ENCODE measurements around the gene OR10J4. TPM values are rescaled to one million over a fixed set of nuclear protein-coding genes. Genes with fewer than 3 reads are reported as not detected.
"Not testable (repeated sequence)": the region's sequence is repeated elsewhere in the genome, so short reads cannot be mapped to it uniquely, and the experiment has no call there.

Gene OR10J4
- not detected for polyA plus RNA-seq (ENCODE audit: insufficient read length in 12 of 12)
- long read RNA-seq, donor 1, result 0 reads
- long read RNA-seq, donor 2, result 0 reads
- long read RNA-seq, donor 3, result 0 reads
- long read RNA-seq, donor 4, result 0 reads
- long read RNA-seq, donor 5, result 0 reads
- long read RNA-seq, donor 6, result 0 reads
- long read RNA-seq, donor 7, result 0 reads
- long read RNA-seq, donor 8, result 0 reads
- long read RNA-seq, donor 9, result 0 reads
- long read RNA-seq, donor 10, result 0 reads
- long read RNA-seq, donor 11, result 0 reads

DNA sequence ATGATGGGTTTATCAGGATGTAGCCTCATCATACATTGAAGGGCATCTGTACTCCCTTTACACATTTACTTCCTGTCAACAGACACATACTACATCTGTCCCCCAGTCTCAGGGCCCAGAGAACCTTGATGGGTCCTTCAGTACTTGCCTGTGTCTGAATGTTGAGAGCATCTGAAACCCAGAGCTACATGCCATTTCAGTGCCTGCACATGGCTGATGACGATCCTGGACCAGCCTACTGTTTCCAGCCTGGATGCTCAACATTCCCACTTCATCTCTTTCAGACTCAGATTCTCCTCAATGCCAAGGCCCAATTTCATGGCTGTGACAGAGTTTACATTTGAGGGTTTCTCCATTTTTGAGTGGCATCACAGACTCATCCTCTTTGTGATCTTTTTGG is at the start of gene OR10J4:
Gene OR10J4, plus strand, starts transcription at position 301 of the 400 bp plus-strand sequence.
- no peak for DNase-seq

DNA sequence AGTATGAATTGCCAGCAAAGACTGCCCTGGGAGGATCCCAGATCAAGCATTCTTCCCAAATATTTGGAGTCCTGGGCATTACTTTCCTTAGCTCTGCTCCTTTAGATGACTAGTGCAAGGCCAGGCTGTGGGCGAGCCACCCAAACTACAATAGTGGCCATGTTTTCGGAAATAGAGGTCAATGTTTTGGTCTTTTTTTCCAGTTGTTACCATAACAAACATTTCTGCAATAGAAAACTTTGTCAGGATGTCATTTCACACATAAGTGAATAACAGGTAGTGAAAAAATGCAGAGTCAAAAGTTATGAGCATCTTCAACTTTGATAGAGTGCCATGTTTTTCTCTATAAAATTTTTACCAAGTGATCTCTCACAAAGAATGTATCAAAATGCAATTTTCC is 25.2 kb upstream of the OR10J4 start:
- DNase-seq, result no peak

GRCh38 chr1:159408862-159409400 is 23.1 kb upstream of the OR10J4 start:
- DNase-seq, result no peak

DNA sequence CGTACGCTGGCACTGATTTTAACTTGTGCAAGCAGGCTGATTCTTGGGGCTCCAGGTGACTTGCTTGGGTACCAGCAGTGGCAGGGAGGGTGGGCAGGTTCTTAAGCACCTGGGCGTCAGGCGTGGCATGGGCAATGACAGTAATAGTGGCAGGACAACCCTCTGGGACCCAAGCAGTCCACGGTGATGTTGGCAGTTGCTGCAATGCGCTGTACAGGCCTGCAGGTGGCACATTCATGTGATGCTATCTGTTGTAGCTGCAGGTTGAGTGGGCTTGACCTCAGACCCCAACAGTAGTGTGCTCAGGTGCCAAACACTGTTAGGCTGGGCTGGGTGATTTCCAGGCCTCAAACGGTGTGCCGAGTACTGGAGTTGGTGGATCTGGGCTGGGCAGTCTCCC is 10.2 kb upstream of the OR10J4 start:
- no peak for DNase-seq

- no peak for DNase-seq
Measured at GRCh38 chr1:159428536-159428935, 3.5 kb upstream of the OR10J4 start.

DNA sequence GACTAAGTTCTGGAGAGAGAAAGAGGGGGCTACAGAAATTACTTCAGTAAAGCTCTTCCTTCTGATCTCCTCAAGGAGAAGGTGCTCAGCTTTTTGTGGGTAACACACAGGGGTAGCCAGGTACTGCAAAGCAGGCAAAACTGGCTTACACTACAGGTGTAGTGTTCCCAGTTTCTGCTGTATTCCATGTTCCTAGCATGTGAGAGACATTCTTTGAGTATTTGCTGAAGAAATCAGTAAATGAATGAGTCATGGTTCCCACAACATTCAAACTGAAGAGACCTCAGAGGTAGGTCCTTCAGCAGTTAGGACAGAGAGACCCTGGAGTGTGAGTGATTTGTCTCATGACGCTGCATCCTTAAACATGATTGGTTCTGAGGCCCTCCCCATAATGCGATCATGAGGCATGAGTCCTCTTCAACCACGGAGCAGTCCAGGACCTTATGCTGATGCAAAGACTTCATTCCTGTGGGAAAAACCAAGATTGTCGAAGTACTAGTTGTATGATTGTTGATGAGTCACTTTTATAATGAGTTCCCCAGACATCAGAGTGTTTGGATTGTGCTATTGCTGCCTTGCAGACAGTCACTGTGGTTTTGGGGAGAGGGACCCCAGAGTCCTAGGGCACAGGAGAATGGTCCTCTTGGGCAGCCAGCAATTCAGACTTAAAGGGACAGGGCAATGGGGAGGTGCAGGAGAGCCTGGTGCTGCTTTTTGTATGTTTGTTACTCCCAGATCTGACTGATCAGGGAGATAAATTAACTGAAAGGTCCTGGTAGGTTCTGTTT is 2.7 kb upstream of the OR10J4 start:
- no peak for DNase-seq

- DNase-seq, result no peak
Measured at GRCh38 chr1:159430985-159431384, 1.0 kb upstream of the OR10J4 start.

GRCh38 chr1:159436469-159436868 is 4.5 kb downstream of the OR10J4 start:
- DNase-seq, result no peak

- DNase-seq, result no peak
Measured at GRCh38 chr1:159439422-159439821, 7.4 kb downstream of the OR10J4 start, which contains the start of gene OR10J1. Gene OR10J1, plus strand, starts transcription at chr1:159439722. Its CDS starts 70 bp downstream, at chr1:159439792.

DNA sequence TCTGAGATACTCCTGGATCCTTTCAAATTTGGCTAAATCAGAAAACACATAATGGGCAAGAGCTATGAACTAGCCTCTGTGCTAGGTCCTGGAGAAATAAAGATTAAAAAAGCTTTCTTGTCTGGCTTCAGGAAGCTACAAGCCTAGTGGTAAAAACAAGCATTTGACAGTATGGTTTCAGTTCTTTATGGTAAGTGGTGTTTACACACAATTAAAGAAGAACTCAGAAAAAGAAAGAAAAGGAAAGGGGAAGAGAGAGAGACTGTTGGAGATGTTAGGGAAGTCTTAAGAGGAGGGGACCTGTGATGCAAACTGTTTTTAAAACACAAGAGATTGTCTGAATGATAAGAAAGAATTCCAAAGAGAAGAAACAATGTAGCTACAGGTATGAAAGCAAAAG is 9.4 kb downstream of the OR10J4 start:
- no peak for DNase-seq

DNA sequence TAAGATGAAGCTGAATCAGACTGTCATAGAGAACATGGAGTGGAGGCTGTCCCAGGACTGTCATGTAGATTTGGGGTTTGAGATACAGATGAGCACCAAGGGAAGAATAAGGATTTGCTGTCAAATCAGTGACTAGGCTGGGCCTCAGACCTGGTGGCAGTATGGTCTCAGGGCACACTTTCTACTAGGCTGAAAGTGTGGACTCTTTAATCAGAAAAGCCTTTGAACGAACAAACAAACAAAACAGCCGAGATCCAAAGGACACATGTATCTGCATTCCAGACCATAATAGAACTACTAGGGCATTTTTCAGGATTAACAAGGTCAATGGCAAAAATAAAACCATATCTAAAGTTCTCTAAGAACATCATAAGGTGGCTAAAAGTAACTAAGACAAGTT is 10.4 kb downstream of the OR10J4 start:
- no peak for DNase-seq

- no peak for DNase-seq
Measured at GRCh38 chr1:159443066-159443750, 11.2 kb downstream of the OR10J4 start.

GRCh38 chr1:159444511-159444910 is 12.5 kb downstream of the OR10J4 start:
- DNase-seq, result no peak

GRCh38 chr1:159448181-159448580 is 16.2 kb downstream of the OR10J4 start:
- no peak for DNase-seq

GRCh38 chr1:159449605-159450004 is 17.6 kb downstream of the OR10J4 start:
- not testable (repeated sequence) for DNase-seq

GRCh38 chr1:159459551-159459950 is 27.5 kb downstream of the OR10J4 start:
- no peak for DNase-seq

DNA sequence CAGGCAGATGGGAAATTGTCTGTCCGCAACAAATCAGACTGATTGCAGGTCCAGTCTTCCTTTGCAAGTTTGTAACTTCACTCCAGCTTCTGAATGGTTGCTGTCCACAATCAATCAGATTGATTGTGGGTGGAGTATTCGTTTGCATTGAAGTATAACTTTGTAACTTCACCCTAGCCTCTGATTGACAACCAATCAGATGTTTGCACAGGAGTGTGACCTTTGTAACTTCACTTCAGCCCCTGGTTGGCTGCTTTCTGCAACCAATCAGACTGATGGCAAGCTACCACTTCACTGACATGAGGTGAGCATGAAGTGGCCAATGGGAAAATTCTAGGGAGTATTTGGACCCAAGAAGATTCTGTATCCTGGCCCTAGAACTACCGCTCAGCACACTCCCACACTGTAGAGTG is 33.2 kb downstream of the OR10J4 start:
- no peak for DNase-seq

DNA sequence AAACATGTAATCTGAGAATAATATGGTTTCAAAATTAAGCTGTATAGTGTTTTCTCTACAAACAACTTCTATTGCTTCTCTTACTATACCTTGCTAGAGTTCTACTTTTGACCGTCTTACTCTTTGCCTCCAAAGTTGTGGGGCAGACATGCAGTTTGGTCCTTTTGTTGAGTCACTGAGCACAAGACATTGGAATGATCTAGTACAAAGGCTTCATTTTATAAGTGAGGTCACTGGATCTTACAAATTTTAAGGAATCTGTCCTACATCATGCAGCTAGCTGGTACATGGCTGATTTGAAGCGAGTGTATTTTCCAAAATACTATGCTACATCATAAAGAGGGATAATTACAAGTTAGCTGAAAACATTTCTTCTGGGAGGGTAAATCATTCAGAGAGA is 36.3 kb downstream of the OR10J4 start:
- DNase-seq, result no peak

DNA sequence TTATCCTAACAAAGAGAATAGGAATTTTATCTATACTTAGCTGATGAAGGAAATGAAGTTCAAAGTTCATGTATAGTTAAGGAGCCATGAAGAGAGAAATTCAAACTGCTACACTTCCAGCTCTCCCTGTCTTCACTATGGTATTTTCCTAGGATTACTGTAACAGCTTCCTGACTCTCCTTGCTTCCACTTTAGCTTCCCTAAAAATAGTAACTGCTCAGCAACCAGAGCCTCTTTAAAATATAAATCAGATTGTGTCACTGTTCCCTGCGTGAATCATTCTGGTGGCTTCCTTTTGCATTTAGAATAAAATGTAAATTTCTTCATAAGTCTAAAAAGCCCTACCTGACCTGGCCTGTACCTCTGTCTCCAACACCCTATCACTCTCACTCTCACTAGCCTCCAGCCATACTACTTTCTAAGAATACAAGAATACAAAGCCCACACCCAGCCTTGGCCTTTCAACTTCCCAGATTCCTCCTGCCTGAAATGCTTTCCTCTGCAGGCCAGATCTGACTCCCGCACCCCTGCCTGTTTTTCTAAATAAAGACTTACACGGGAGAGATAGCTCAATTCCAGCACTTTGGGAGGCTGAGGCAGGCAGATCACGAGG is 38.0 kb downstream of the OR10J4 start:
- DNase-seq, result no peak

DNA sequence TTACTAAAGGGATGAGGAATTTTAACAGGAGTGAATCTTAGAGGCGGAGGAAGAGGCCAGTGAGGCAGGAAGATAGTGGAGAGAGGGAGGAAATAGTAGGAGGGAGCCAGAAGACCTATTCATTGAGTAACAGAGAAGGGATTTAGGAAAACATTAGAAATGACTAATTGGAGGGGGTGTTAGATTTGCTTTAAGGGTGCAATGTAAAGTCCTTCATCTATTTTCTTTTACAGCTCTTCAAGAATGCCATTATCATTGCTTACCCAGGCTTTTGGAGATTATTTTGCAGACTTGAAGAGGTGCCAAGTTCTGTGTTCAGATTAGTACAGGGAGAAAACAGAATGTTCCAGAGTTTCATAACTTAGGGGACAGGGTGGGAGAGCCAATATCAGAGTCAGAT is 41.3 kb downstream of the OR10J4 start:
- no peak for DNase-seq

DNA sequence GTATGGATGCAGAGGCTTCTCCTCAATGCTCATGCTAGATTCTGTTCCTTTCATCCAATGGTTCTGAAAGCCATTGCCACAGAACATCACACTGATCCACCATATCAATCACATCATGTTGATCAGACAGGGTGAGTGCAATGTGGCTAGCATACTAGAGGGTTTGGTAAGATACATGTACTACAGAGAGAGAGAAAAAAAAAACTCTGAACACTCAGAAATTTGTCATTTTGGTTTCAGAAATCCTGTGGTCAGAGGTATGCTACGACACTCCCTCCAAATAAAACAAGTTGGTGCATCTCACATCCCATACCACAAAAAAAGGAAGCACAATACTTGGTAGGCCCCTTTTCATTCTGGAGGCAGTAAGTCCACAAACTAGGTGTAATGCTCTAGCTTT is 42.9 kb downstream of the OR10J4 start:
- DNase-seq, result no peak
